Measurements from ENCODE around the gene KDM6A. TPM values are rescaled to one million over a fixed set of nuclear protein-coding genes. Genes with fewer than 3 reads are reported as not detected.
A peak's percentile ranks its signal among the peaks of the same experiment; 100 is the strongest.

KDM6A gene
- total and polyA plus RNA-seq, 2 donors (not counting 3 experiments of a cell fraction or from before 2014, with no cell fraction given), result 9.0 to 20.6 TPM

DNA sequence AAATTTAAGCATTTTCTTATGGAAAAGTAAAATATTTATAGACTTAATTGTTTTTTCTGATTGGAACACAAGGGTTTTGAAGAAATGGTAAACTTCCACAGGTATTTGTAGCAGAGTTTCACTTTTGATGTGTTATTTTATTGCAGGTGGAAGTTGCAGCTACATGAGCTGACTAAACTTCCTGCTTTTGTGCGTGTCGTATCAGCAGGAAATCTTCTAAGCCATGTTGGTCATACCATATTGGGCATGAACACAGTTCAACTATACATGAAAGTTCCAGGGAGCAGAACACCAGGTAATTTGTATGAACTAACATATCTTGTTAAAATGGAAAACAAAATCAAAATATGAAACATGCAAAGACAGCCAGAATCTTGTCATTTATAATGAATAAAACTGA is 210.3 kb downstream of the KDM6A start:
- H3K27ac ChIP-seq (ENCODE audit: insufficient read depth, low read depth, low read length), result peak overlapping the region; percentile 45
- no peaks in the 10 kb centered on the region for H3K9me1 ChIP-seq (replicated peaks; ENCODE audit: control insufficient read depth, extremely low read depth, insufficient read depth, low read length)
- H3K4me2 ChIP-seq (ENCODE audit: insufficient read depth, low read length), result peak overlapping the region; percentile 67
- peaks cover 7% of the 10 kb centered on the region for H3K4me1 ChIP-seq (ENCODE audit: control insufficient read depth, extremely low read depth, insufficient read depth, low read length)
- ChIA-PET POLR2A (no interaction called here), CTCF (interaction anchor here (0.6 to 1.1 kb wide), 2 partner anchors 13 to 218 kb away, joined by 3 read pairs; no protein-coding TSS in a partner anchor)
- no peak overlapping the region for H3K9ac ChIP-seq (replicated peaks; ENCODE audit: extremely low read depth, insufficient read depth, low read length)
- H3K79me2 ChIP-seq (ENCODE audit: control insufficient read depth, insufficient read depth, low read length), result no peaks in the 10 kb centered on the region
- BruUV-seq (replicated peaks), result no TSS peak
- H3K27me3 ChIP-seq (ENCODE audit: control insufficient read depth in 2 of 2, insufficient read depth in 2 of 2, low read length in 2 of 2), result no peaks in the 10 kb centered on the region
- intact Hi-C loops (cut with micrococcal nuclease), result loop anchor here (10.0 kb wide), 1 partner anchor 101 kb away; no protein-coding TSS in a partner anchor
- DNase-seq (ENCODE audit: low read depth, low spot score) (peak; percentile 65), FAIRE-seq (peak; percentile 89)
- no peaks in the 10 kb centered on the region for H3K36me3 ChIP-seq (ENCODE audit: control insufficient read depth in 2 of 2, extremely low read depth in 1 of 2, insufficient read depth in 2 of 2, low read length in 2 of 2)
- no peak overlapping the region for H3K4me3 ChIP-seq (replicated peaks in 1 of 3; ENCODE audit: insufficient read depth in 1 of 3, low read depth in 1 of 3, low read length in 3 of 3)
- H2AFZ ChIP-seq (ENCODE audit: low read depth, low read length), result no peak overlapping the region
- H4K20me1 ChIP-seq (replicated peaks; ENCODE audit: control insufficient read depth, extremely low read depth, insufficient read depth, low read length), result no peaks in the 10 kb centered on the region
- TF ChIP-seq EZH2 (IDR thresholded peaks at IDR 0.05; ENCODE audit: borderline replicate concordance, low read depth, low read length, severe bottlenecking), result no peak
- TF ChIP-seq JUN (IDR thresholded peaks at IDR 0.05; ENCODE audit: borderline replicate concordance, insufficient read depth, insufficient read length, low read depth), result peak; percentile 49
- peak; percentile 84 for TF ChIP-seq GATA2 (IDR thresholded peaks at IDR 0.05; ENCODE audit: insufficient read depth, insufficient read length, low read depth, low read length)
- TF ChIP-seq MYC (IDR thresholded peaks at IDR 0.05; ENCODE audit: low read depth, low read length), result no peak
- no peak for TF ChIP-seq POLR2AphosphoS5 (IDR thresholded peaks at IDR 0.05; ENCODE audit: insufficient read depth, low read depth, low read length)
- TF ChIP-seq FOS (IDR thresholded peaks at IDR 0.05; ENCODE audit: borderline replicate concordance, insufficient read depth, low read length), result peak; percentile 58
- TF ChIP-seq, protein P1, sequence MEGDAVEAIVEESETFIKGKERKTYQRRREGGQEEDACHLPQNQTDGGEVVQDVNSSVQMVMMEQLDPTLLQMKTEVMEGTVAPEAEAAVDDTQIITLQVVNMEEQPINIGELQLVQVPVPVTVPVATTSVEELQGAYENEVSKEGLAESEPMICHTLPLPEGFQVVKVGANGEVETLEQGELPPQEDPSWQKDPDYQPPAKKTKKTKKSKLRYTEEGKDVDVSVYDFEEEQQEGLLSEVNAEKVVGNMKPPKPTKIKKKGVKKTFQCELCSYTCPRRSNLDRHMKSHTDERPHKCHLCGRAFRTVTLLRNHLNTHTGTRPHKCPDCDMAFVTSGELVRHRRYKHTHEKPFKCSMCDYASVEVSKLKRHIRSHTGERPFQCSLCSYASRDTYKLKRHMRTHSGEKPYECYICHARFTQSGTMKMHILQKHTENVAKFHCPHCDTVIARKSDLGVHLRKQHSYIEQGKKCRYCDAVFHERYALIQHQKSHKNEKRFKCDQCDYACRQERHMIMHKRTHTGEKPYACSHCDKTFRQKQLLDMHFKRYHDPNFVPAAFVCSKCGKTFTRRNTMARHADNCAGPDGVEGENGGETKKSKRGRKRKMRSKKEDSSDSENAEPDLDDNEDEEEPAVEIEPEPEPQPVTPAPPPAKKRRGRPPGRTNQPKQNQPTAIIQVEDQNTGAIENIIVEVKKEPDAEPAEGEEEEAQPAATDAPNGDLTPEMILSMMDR (IDR thresholded peaks at IDR 0.05; ENCODE audit: extremely low read depth in 1 of 2, insufficient read depth in 1 of 2, low read depth in 1 of 2, low read length in 2 of 2), result no peak
- no peak for TF ChIP-seq POLR2A (IDR thresholded peaks at IDR 0.05; ENCODE audit: low read depth, low read length)
- TF ChIP-seq, protein P2, sequence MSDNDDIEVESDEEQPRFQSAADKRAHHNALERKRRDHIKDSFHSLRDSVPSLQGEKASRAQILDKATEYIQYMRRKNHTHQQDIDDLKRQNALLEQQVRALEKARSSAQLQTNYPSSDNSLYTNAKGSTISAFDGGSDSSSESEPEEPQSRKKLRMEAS (IDR thresholded peaks at IDR 0.05; ENCODE audit: insufficient read depth, insufficient read length), result no peak
- dilution Hi-C loops (cut with MboI; ENCODE audit: extremely low pct_ligation_motif_present, low sequenced_read_pairs), result no loop called here
- no peaks in the 10 kb centered on the region for H3K9me3 ChIP-seq (replicated peaks; ENCODE audit: control insufficient read depth, insufficient read depth, low read length)
